Ovary (tissue), 9 donors: ENCODE results near the gene GNB5. TPM values are rescaled to one million over a fixed set of nuclear protein-coding genes. Genes with fewer than 3 reads are reported as not detected.

Experiments
- DNase-seq, 5 donors: peaks; one replicate each; pipeline ENCODE4 v3.0.0-alpha.2; 2019 to 2020
- H3K27ac ChIP-seq, 2 donors: fragments of 200-600 bp; one replicate each; pipeline versions ENCODE4 v1.5.1 to v1.8.0; 2019 to 2022
- H3K27me3 ChIP-seq: fragments of 200-600 bp; one replicate; pipeline ENCODE4 v1.8.0; 2022
- H3K36me3 ChIP-seq: fragments of 200-600 bp; sonication (generic); one replicate; pipeline ENCODE4 v1.5.1; 2019
- H3K4me1 ChIP-seq: one replicate; pipeline ENCODE4 v1.8.1; 2013; ENCODE audit warnings: mild to moderate bottlenecking, moderate library complexity; ENCODE audit not compliant: insufficient read depth
- H3K4me3 ChIP-seq: fragments of 200-600 bp; sonication (generic); one replicate; pipeline ENCODE4 v1.5.1; 2017
- H3K9me3 ChIP-seq, 2 donors: fragments of 200-600 bp in 1 of 2; sonication (generic) in 1 of 2; one replicate each; pipeline versions ENCODE4 v1.5.1 to v1.8.1; 2013 to 2019; ENCODE audit warnings: mild to moderate bottlenecking in 1 of 2, moderate library complexity in 1 of 2
- CTCF ChIP-seq, 3 donors: fragments of 450-650 bp in 2 of 3; fragments of 200-600 bp in 1 of 3; IDR thresholded peaks; one replicate each; pipeline versions ENCODE4 v1.5.1 to v1.8.0; 2016 to 2022; ENCODE audit warnings: antibody characterized with exemption in 3 of 3, mild to moderate bottlenecking in 1 of 3
- EP300 ChIP-seq: sonication (generic); formaldehyde crosslinking; IDR thresholded peaks from one replicate; pipeline ENCODE4 v1.6.1; 2017; ENCODE audit warnings: antibody characterized with exemption
- POLR2A ChIP-seq: fragments of 450-650 bp; IDR thresholded peaks from one replicate; pipeline ENCODE4 v1.6.1; 2017; ENCODE audit warnings: antibody characterized with exemption, mild to moderate bottlenecking, moderate library complexity
- whole genome bisulfite sequencing, 3 donors: extraction: QIAGEN DNeasy Blood & Tissue Kit in 1 of 3; methylation state at CpG; one replicate each; pipeline versions ENCODE4 v1.1.5 to v1.1.7; 2013 to 2017; 5-methylcytosine and 5-hydroxymethylcytosine counted together
- intact Hi-C, 4 donors: fragments of 100-400 bp; cut with DNase I; formaldehyde crosslinking; loops; one replicate each; pipeline versions ENCODE4 v1.11.0 to v1.15.1; 2022 to 2023
- polyA plus RNA-seq, 2 donors: library from polyadenylated mRNA; stranded (reverse); fragments of 200-250 nt in 1 of 2; fragments of 350-450 nt in 1 of 2; fragmentation: Illumina TruSeq in 1 of 2; extraction: RNeasy Lipid Tissue Mini Kit (QIAGEN cat#74804) in 1 of 2; gene quantifications; one replicate each; pipeline ENCODE4 v1.2.3, GENCODE V29; 2013 to 2014
- total RNA-seq, 7 donors: library from RNA; depleted of rRNA in 2 of 7; stranded (reverse); fragments of >200 nt in 2 of 7; fragmentation: NEBNext Ultra II Directional in 3 of 7; extraction: Animal tissue kit (Norgen Biotek cat#: 25700) in 3 of 7; gene quantifications; one replicate each; pipeline versions ENCODE4 v1.1.0 to v1.2.4, GENCODE V29; 2016 to 2023
- donor health status: DM: no; HTN: no; CAD: no; lungs with moderate emphysema.
- donor health status: DM: no; HTN: no; CAD: no.
- donor health status: Bipolar disorder and iron deficiency.
- donor health status: DM: yes; HTN: yes; CAD: no.
- donor health status: DM: no; HTN: no; CAD: no.
- donor health status: DM: yes; HTN: yes; CAD: no.

Gene GNB5
- total and polyA plus RNA-seq, 9 donors: 49.2 to 101 (median 64.8) TPM

GRCh38 chr15:52228921-52229320, 37.7 kb upstream of the GNB5 start:
- Histone ChIP-seq H3K27ac (no peak overlapping the region), H3K4me3 (no peak overlapping the region), H3K27me3 (no peaks in the 10 kb centered on the region), H3K36me3 (no peaks in the 10 kb centered on the region), H3K9me3 (no peaks in the 10 kb centered on the region), H3K4me1 (no peaks in the 10 kb centered on the region)
- no peak for DNase-seq
- WGBS, 3 donors: 37 to 49% (median 40%) methylated on average over 8 of the region's 8 CpGs
- no peak for TF ChIP-seq EP300
- no peak for TF ChIP-seq POLR2A
- TF ChIP-seq CTCF (IDR thresholded peaks at IDR 0.05): no peak
- intact Hi-C loops: no loop called here

- Histone ChIP-seq H3K9me3 (no peaks in the 10 kb centered on the region), H3K27me3 (no peaks in the 10 kb centered on the region), H3K27ac (no peak overlapping the region), H3K4me3 (no peak overlapping the region), H3K4me1 (no peaks in the 10 kb centered on the region), H3K36me3 (no peaks in the 10 kb centered on the region)
- WGBS, 3 donors: 34 to 37% (median 36%) methylated on average over 5 of the region's 5 CpGs
- TF ChIP-seq EP300: no peak
- peak; percentile 58 to 73 (median 64) for TF ChIP-seq CTCF (IDR thresholded peaks at IDR 0.05)
- peak; percentile 47 to 77 (median 56) for DNase-seq
- intact Hi-C loops: no loop called here
Observed at GRCh38 chr15:52227456-52227855, 36.3 kb upstream of the GNB5 start.

- Histone ChIP-seq H3K36me3 (no peaks in the 10 kb centered on the region), H3K27ac (no peak overlapping the region), H3K4me1 (no peaks in the 10 kb centered on the region), H3K9me3 (no peaks in the 10 kb centered on the region), H3K4me3 (no peak overlapping the region), H3K27me3 (no peaks in the 10 kb centered on the region)
- no peak for DNase-seq
- intact Hi-C loops: no loop called here
- WGBS, 3 donors: 88 to 93% (median 91%) methylated on average over 8 of the region's 8 CpGs
- no peak for TF ChIP-seq CTCF (IDR thresholded peaks at IDR 0.05)
- no peak for TF ChIP-seq POLR2A
- TF ChIP-seq EP300: no peak
Observed at GRCh38 chr15:52225230-52225629, 34.0 kb upstream of the GNB5 start.

GRCh38 chr15:52224211-52224610, 33.0 kb upstream of the GNB5 start:
- no peak for TF ChIP-seq POLR2A
- 94 to 97% (median 95%) methylated on average over 4 of the region's 4 CpGs for WGBS, 3 donors

GRCh38 chr15:52221730-52222129, 30.5 kb upstream of the GNB5 start:
- WGBS, 3 donors: 71 to 78% (median 72%) methylated on average over 5 of the region's 5 CpGs
- Histone ChIP-seq H3K4me1 (no peaks in the 10 kb centered on the region), H3K4me3 (no peak overlapping the region), H3K9me3 (no peaks in the 10 kb centered on the region), H3K27me3 (no peaks in the 10 kb centered on the region), H3K36me3 (no peaks in the 10 kb centered on the region), H3K27ac (no peak overlapping the region)
- intact Hi-C loops: loop anchor here in 1 of 4 donors (5.0 kb wide), 1 partner anchor 34 kb away; no protein-coding TSS in a partner anchor
- DNase-seq: no peak
- no peak for TF ChIP-seq POLR2A
- TF ChIP-seq EP300: no peak
- no peak for TF ChIP-seq CTCF (IDR thresholded peaks at IDR 0.05)

More at GRCh38 chr15:52224211-52224610, 33.0 kb upstream of the GNB5 start:
- no peak for DNase-seq
- H3K27me3 ChIP-seq: no peaks in the 10 kb centered on the region
- H3K9me3 ChIP-seq: no peaks in the 10 kb centered on the region
- no peaks in the 10 kb centered on the region for H3K4me1 ChIP-seq
- H3K27ac ChIP-seq: no peak overlapping the region
- no peaks in the 10 kb centered on the region for H3K36me3 ChIP-seq
- intact Hi-C loops: loop anchor here in 1 of 4 donors (5.0 kb wide), 1 partner anchor 37 kb away; no protein-coding TSS in a partner anchor
- H3K4me3 ChIP-seq: no peak overlapping the region
